GM10266 (cell line): ENCODE data around the gene SSBP3.

Source experiments
- DNase-seq: peaks from one replicate; pipeline ENCODE4 v3.0.0; 2012; ENCODE audit errors: extremely low spot score
- CTCF ChIP-seq: IDR thresholded peaks from 2 replicates; pipeline ENCODE4 v1.5.1; 2012; ENCODE audit warnings: mild to moderate bottlenecking, low read depth; ENCODE audit not compliant: control insufficient read depth, insufficient read depth; ENCODE audit errors: missing control alignments

SSBP3 gene

GRCh38 chr1:54302549-54302948, 103.6 kb downstream of the SSBP3 start:
- TF ChIP-seq CTCF = no peak
- no peak for DNase-seq

- no peak for DNase-seq
- TF ChIP-seq CTCF = no peak
Measured at GRCh38 chr1:54301497-54301896, 104.7 kb downstream of the SSBP3 start.

GRCh38 chr1:54300401-54300800, 105.8 kb downstream of the SSBP3 start:
- DNase-seq = no peak
- TF ChIP-seq CTCF = no peak

- DNase-seq = no peak
- TF ChIP-seq CTCF = no peak
Measured at GRCh38 chr1:54299037-54299436, 107.2 kb downstream of the SSBP3 start.

GRCh38 chr1:54298284-54299033, 107.7 kb downstream of the SSBP3 start:
- TF ChIP-seq CTCF = no peak
- no peak for DNase-seq

GRCh38 chr1:54297596-54298283, 108.5 kb downstream of the SSBP3 start:
- DNase-seq = no peak
- TF ChIP-seq CTCF = no peak

GRCh38 chr1:54296666-54297065, 109.5 kb downstream of the SSBP3 start:
- DNase-seq = no peak

More at GRCh38 chr1:54296666-54297065, 109.5 kb downstream of the SSBP3 start:
- no peak for TF ChIP-seq CTCF
